Neural progenitor cell (in vitro differentiated cells): ENCODE results near the gene ALDH3B2.

Experiments
- CTCF ChIP-seq: fragments of 200-600 bp; sonication (generic); IDR thresholded peaks from 2 replicates; pipeline ENCODE4 v1.5.1; 2017; ENCODE audit warnings: antibody characterized with exemption, mild to moderate bottlenecking
- EZH2 ChIP-seq: fragments of 200-600 bp; sonication (generic); IDR thresholded peaks from 2 replicates; pipeline ENCODE4 v1.6.1; 2017; ENCODE audit warnings: antibody characterized with exemption, mild to moderate bottlenecking, moderate library complexity
- EZH2phosphoT487 ChIP-seq: fragments of 200-600 bp; sonication (generic); IDR thresholded peaks from 2 replicates; pipeline ENCODE4 v1.6.1; 2017; ENCODE audit warnings: antibody characterized with exemption

- no peak for TF ChIP-seq EZH2phosphoT487
- no peak for TF ChIP-seq CTCF
- TF ChIP-seq EZH2 = no peak
These were observed 27.0 kb downstream of the ALDH3B2 start for GRCh38 chr11:67647471-67647870.
